ENCODE data around the gene ELOB. TPM values are rescaled to one million over a fixed set of nuclear protein-coding genes. Genes with fewer than 3 reads are reported as not detected.

The ELOB gene
- total and polyA plus RNA-seq, 2 donors (not counting 1 experiment from before 2014, with no cell fraction given) = 124 to 436 TPM

DNA sequence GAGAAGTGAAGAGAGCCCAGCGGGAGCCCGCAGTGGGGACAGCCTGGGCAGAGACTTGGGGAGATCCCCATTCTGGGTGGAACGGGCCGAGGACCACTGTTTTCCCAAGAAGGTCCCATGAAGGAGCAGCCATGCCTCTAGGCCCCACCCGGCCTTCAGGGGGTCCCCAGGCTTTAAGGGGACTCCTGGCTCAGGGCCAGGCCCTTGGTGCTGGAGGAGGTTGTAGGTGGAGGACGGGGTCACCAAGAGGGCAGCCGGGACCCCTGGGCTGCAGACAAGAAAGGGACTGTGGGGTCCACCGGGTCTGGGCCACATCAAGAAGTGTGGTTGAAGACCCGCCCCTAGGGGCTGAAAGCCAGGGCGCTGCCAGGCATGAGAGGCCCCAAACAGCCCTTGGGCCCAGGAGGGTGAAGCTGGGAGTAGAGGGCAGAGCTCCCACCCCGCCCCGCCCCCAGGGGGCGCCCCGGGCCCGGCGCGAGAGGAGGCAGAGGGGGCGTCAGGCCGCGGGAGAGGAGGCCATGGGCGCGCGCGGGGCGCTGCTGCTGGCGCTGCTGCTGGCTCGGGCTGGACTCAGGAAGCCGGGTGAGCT, 39.8 kb upstream of the ELOB start, which contains the start of gene PRSS21:
TSS of gene PRSS21 (plus strand) at position 487 of the 589 bp plus-strand sequence. CDS start at position 519, 32 bp downstream.
- Histone ChIP-seq H3K9me3 (ENCODE audit: control insufficient read depth, insufficient read depth, low read depth, low read length) (no peaks in the 10 kb centered on the region), H3K27ac (ENCODE audit: insufficient read depth, low read length) (no peak within 1 kb of the TSS), H3K4me1 (ENCODE audit: control insufficient read depth, extremely low read depth, insufficient read depth, low read length) (no peaks in the 10 kb centered on the region), H2AFZ (ENCODE audit: low read length) (no peak within 1 kb of the TSS), H3K4me2 (ENCODE audit: extremely low read depth, insufficient read depth, low read length) (no peak within 1 kb of the TSS), H3K27me3 (ENCODE audit: control insufficient read depth, insufficient read depth, low read length) (peaks cover 10% of the 10 kb centered on the region), H3K4me3 (replicated peaks in 1 of 4; ENCODE audit: control extremely low read depth in 1 of 4, insufficient read depth in 1 of 4, low read depth in 3 of 4, low read length in 4 of 4) (no peak within 1 kb of the TSS), H3K9ac (ENCODE audit: insufficient read depth, low read length) (no peak within 1 kb of the TSS), H4K20me1 (ENCODE audit: control insufficient read depth, extremely low read depth, insufficient read depth, low read length) (no peaks in the 10 kb centered on the region), H3K79me2 (ENCODE audit: control insufficient read depth, insufficient read depth, low read length) (no peaks in the 10 kb centered on the region), H3K36me3 (ENCODE audit: control insufficient read depth, insufficient read depth, low read length) (no peaks in the 10 kb centered on the region)
- DNase-seq (ENCODE audit: low read depth in 2 of 2) = no peak
- TF ChIP-seq EZH2 (IDR thresholded peaks at IDR 0.05; ENCODE audit: low read length, missing control alignments) = no peak
- TF ChIP-seq, protein P1, sequence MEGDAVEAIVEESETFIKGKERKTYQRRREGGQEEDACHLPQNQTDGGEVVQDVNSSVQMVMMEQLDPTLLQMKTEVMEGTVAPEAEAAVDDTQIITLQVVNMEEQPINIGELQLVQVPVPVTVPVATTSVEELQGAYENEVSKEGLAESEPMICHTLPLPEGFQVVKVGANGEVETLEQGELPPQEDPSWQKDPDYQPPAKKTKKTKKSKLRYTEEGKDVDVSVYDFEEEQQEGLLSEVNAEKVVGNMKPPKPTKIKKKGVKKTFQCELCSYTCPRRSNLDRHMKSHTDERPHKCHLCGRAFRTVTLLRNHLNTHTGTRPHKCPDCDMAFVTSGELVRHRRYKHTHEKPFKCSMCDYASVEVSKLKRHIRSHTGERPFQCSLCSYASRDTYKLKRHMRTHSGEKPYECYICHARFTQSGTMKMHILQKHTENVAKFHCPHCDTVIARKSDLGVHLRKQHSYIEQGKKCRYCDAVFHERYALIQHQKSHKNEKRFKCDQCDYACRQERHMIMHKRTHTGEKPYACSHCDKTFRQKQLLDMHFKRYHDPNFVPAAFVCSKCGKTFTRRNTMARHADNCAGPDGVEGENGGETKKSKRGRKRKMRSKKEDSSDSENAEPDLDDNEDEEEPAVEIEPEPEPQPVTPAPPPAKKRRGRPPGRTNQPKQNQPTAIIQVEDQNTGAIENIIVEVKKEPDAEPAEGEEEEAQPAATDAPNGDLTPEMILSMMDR (conservative IDR thresholded peaks at IDR 0.05 in 1 of 2, IDR thresholded peaks at IDR 0.05 in 1 of 2; ENCODE audit: low read depth in 1 of 2, low read length in 2 of 2) = no peak

DNA sequence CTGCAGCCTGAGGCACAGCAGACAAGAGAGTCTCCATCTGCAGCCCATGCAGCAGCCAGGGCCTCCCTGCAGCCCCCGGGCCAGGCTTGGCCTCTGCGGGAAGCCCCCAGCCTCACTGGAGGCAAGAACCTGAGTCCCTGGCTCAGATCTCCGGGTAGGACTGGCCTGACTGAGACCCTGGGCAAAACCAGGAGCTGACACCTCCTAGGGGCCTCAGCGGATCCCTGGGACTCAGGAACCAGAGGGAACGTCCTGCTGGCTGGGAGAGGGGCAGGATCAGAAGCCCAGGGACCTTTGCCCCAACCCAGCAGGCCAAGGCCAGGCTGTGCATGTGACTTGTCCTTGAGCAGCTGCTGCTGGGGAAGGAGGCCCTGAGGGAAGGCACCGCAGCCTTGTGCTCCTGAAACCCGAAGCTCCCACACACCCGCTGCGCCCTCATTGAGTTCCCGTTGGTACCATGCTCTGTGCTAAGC, 38.3 kb upstream of the ELOB start:
- Histone ChIP-seq H3K79me2 (ENCODE audit: control insufficient read depth, insufficient read depth, low read length) (no peaks in the 10 kb centered on the region), H3K4me1 (ENCODE audit: control insufficient read depth, extremely low read depth, insufficient read depth, low read length) (no peaks in the 10 kb centered on the region), H3K9me3 (ENCODE audit: control insufficient read depth, insufficient read depth, low read depth, low read length) (no peaks in the 10 kb centered on the region), H2AFZ (ENCODE audit: low read length) (no peak overlapping the region), H3K36me3 (ENCODE audit: control insufficient read depth, insufficient read depth, low read length) (no peaks in the 10 kb centered on the region), H3K9ac (ENCODE audit: insufficient read depth, low read length) (no peak overlapping the region), H3K4me2 (ENCODE audit: extremely low read depth, insufficient read depth, low read length) (no peak overlapping the region), H3K27ac (ENCODE audit: insufficient read depth, low read length) (no peak overlapping the region), H4K20me1 (ENCODE audit: control insufficient read depth, extremely low read depth, insufficient read depth, low read length) (no peaks in the 10 kb centered on the region), H3K4me3 (replicated peaks in 1 of 4; ENCODE audit: control extremely low read depth in 1 of 4, insufficient read depth in 1 of 4, low read depth in 3 of 4, low read length in 4 of 4) (no peak overlapping the region), H3K27me3 (ENCODE audit: control insufficient read depth, insufficient read depth, low read length) (peaks cover 8% of the 10 kb centered on the region)
- no peak for TF ChIP-seq EZH2 (IDR thresholded peaks at IDR 0.05; ENCODE audit: low read length, missing control alignments)
- TF ChIP-seq, protein P1 (conservative IDR thresholded peaks at IDR 0.05 in 1 of 2, IDR thresholded peaks at IDR 0.05 in 1 of 2; ENCODE audit: low read depth in 1 of 2, low read length in 2 of 2) = no peak
- DNase-seq (ENCODE audit: low read depth in 2 of 2) = no peak

DNA sequence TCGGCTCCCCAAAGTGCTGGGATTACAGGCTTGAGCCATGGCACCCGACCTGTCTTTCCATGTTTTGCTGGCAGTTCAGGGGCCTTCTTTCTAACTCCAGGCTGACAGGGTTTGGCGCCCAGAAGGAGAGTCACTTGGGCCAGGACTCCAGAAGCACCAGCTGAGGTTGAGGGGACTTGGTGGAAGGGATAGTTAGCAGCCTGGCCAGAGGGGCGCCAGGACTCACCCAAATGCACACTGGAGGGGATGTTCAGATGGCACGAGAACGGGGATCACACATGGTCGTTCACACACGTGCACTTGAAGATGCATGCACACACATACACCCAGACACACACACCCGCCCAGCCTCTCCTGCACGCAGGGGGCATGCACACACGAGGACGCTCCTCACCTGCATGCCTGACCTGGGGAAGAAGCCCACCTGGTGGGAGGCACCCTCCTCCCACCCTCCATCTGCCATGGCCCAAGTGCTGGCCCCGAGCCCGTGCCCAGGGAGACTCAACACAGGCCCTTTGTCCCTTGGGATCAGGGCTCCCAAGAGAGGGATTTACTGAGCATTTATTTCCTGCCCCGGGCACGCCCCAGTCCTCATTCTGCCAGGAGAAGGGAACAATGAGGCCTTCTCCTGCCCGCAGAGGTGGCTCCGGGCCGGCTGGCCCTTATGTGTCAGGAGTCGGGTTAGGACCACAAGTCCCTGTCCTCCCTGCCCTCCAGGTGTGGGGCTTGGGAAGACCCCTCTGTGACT, 37.6 kb upstream of the ELOB start:
- Histone ChIP-seq H3K9me3 (ENCODE audit: control insufficient read depth, insufficient read depth, low read depth, low read length) (no peaks in the 10 kb centered on the region), H3K4me1 (ENCODE audit: control insufficient read depth, extremely low read depth, insufficient read depth, low read length) (no peaks in the 10 kb centered on the region), H3K4me2 (ENCODE audit: extremely low read depth, insufficient read depth, low read length) (no peak overlapping the region), H2AFZ (ENCODE audit: low read length) (no peak overlapping the region), H3K9ac (ENCODE audit: insufficient read depth, low read length) (no peak overlapping the region), H3K36me3 (ENCODE audit: control insufficient read depth, insufficient read depth, low read length) (no peaks in the 10 kb centered on the region), H3K27ac (ENCODE audit: insufficient read depth, low read length) (no peak overlapping the region), H4K20me1 (ENCODE audit: control insufficient read depth, extremely low read depth, insufficient read depth, low read length) (no peaks in the 10 kb centered on the region), H3K79me2 (ENCODE audit: control insufficient read depth, insufficient read depth, low read length) (no peaks in the 10 kb centered on the region), H3K27me3 (ENCODE audit: control insufficient read depth, insufficient read depth, low read length) (peaks cover 6% of the 10 kb centered on the region), H3K4me3 (replicated peaks in 1 of 4; ENCODE audit: control extremely low read depth in 1 of 4, insufficient read depth in 1 of 4, low read depth in 3 of 4, low read length in 4 of 4) (no peak overlapping the region)
- no peak for DNase-seq (ENCODE audit: low read depth in 2 of 2)
- TF ChIP-seq, protein P1 (conservative IDR thresholded peaks at IDR 0.05 in 1 of 2, IDR thresholded peaks at IDR 0.05 in 1 of 2; ENCODE audit: low read depth in 1 of 2, low read length in 2 of 2) = no peak
- TF ChIP-seq EZH2 (IDR thresholded peaks at IDR 0.05; ENCODE audit: low read length, missing control alignments) = no peak

Data from fibroblast of lung (primary cell).